ENCODE data around the gene KCNN2. TPM values are rescaled to one million over a fixed set of nuclear protein-coding genes. Genes with fewer than 3 reads are reported as not detected.

The KCNN2 gene
- total and polyA plus RNA-seq, 2 of the 8 experiments (the other 6 are each of a cell fraction or from before 2014, with no cell fraction given) = 13.1 to 18.6 TPM

- H2BK20ac ChIP-seq (ENCODE audit: low read length) = no peak overlapping the region
- H3K23ac ChIP-seq (ENCODE audit: insufficient read length) = no peak overlapping the region
- H3K4me1 ChIP-seq (replicated peaks in 1 of 4; ENCODE audit: control insufficient read depth in 3 of 4, insufficient read depth in 4 of 4, low read length in 3 of 4) = no peaks in the 10 kb centered on the region
- WGBS, 2 experiments (ENCODE audit: extremely low coverage in 1 of 2, insufficient coverage in 1 of 2, insufficient read length in 1 of 2, insufficient replicate concordance in 2 of 2, low coverage in 1 of 2, low lambda C conversion rate in 2 of 2, missing lambda C conversion rate in 1 of 2) = 91% methylated on average over 9 of the region's 9 CpGs; no CpG with 5 or more reads in 1 of the 2 experiments
- H2AK5ac ChIP-seq (ENCODE audit: low read depth, low read length) = no peak overlapping the region
- no peak overlapping the region for H3K4me2 ChIP-seq (ENCODE audit: insufficient read depth in 1 of 2, low read depth in 2 of 2, low read length in 2 of 2)
- no peak overlapping the region for H3K9ac ChIP-seq (replicated peaks in 1 of 4; ENCODE audit: extremely low read depth in 1 of 4, low read depth in 3 of 4, low read length in 3 of 4)
- H2BK5ac ChIP-seq (ENCODE audit: low read depth, low read length) = no peak overlapping the region
- no peaks in the 10 kb centered on the region for H3K36me3 ChIP-seq (ENCODE audit: control insufficient read depth in 2 of 4, insufficient read depth in 4 of 4, low read length in 3 of 4)
- no peaks in the 10 kb centered on the region for H3K9me3 ChIP-seq (ENCODE audit: insufficient read depth in 2 of 2, low read depth in 1 of 2, low read length in 1 of 2)
- no peak for FAIRE-seq
- no peak overlapping the region for H3K27ac ChIP-seq (ENCODE audit: low read depth, low read length)
- H3K4me3 ChIP-seq (ENCODE audit: extremely low read depth in 1 of 4, insufficient read depth in 2 of 4, low read depth in 3 of 4, low read length in 4 of 4) = no peak overlapping the region
- no peak overlapping the region for H3K4ac ChIP-seq (replicated peaks; ENCODE audit: insufficient read length, low read depth, low read length)
- no peaks in the 10 kb centered on the region for H3K79me1 ChIP-seq (ENCODE audit: low read depth, low read length)
- H3K23me2 ChIP-seq (ENCODE audit: low read depth, low read length) = no peaks in the 10 kb centered on the region; the same call in 1 of the 2 replicates
- H4K8ac ChIP-seq (ENCODE audit: extremely low read depth, insufficient read depth, low read length) = no peak overlapping the region
- H3K18ac ChIP-seq (ENCODE audit: extremely low read depth, low read length) = no peak overlapping the region
- H3K56ac ChIP-seq (replicated peaks; ENCODE audit: insufficient read length, low read depth, low read length) = no peak overlapping the region
- DNase-seq (ENCODE audit: low read depth in 1 of 2, low spot score in 2 of 2) = no peak
- no peak overlapping the region for H2BK15ac ChIP-seq (ENCODE audit: low read length)
- H3K27me3 ChIP-seq (replicated peaks in 1 of 4; ENCODE audit: control insufficient read depth in 3 of 4, extremely low read depth in 1 of 4, insufficient read depth in 3 of 4, low read length in 3 of 4) = no peaks in the 10 kb centered on the region
- H3K79me2 ChIP-seq (ENCODE audit: control insufficient read depth in 1 of 2, insufficient read depth in 2 of 2, low read length in 2 of 2) = no peaks in the 10 kb centered on the region
- H2BK120ac ChIP-seq (replicated peaks; ENCODE audit: low read depth, low read length) = no peak overlapping the region
- H4K5ac ChIP-seq (ENCODE audit: insufficient read length, low read depth, low read length) = no peak overlapping the region
- no peak overlapping the region for H2BK12ac ChIP-seq (ENCODE audit: low read depth, low read length)
- no peaks in the 10 kb centered on the region for H4K20me1 ChIP-seq (replicated peaks in 1 of 2; ENCODE audit: control insufficient read depth in 1 of 2, insufficient read depth in 2 of 2, low read length in 2 of 2)
- CTCF ChIA-PET (ENCODE audit: partially characterized antibody) = no interaction called here
- POLR2A ChIA-PET (ENCODE audit: partially characterized antibody) = no interaction called here
- no peak overlapping the region for H2AFZ ChIP-seq (ENCODE audit: low read length)
- no peak overlapping the region for H3K14ac ChIP-seq (ENCODE audit: insufficient read length)
- TF ChIP-seq RBBP5 (IDR thresholded peaks at IDR 0.05; ENCODE audit: borderline replicate concordance, low read depth, low read length) (no peak), KDM4A (IDR thresholded peaks at IDR 0.05; ENCODE audit: low read depth, low read length, severe bottlenecking) (no peak), TEAD4 (IDR thresholded peaks at IDR 0.05; ENCODE audit: low read depth, low read length) (no peak), JUND (IDR thresholded peaks at IDR 0.05; ENCODE audit: low read length) (no peak), CBX5 (IDR thresholded peaks at IDR 0.05; ENCODE audit: low read depth, low read length) (no peak), EP300 (IDR thresholded peaks at IDR 0.05; ENCODE audit: borderline replicate concordance in 1 of 2, low read depth in 2 of 2, low read length in 2 of 2) (no peak)
- H4K91ac ChIP-seq (replicated peaks; ENCODE audit: insufficient read length, low read length) = no peak overlapping the region
These were observed 142.7 kb downstream of the KCNN2 start for GRCh38 chr5:114504560-114504959.
